HCEC 1CT (cell line): ENCODE data around the gene UBAP1L.
A peak's percentile ranks its signal among the peaks of the same experiment; 100 is the strongest.
"Not testable (repeated sequence)": the region's sequence is repeated elsewhere in the genome, so short reads cannot be mapped to it uniquely, and the experiment has no call there.

Experiments used
- DNase-seq: peaks from one replicate; pipeline ENCODE4 v3.0.0-alpha.2; 2017

UBAP1L gene

GRCh38 chr15:65099336-65099735 lies 15.7 kb downstream of the UBAP1L start:
- DNase-seq, result no peak

- no peak for DNase-seq
Observed at GRCh38 chr15:65097651-65098263, 17.2 kb downstream of the UBAP1L start.

GRCh38 chr15:65096481-65097385 lies 18.3 kb downstream of the UBAP1L start:
- no peak for DNase-seq

GRCh38 chr15:65095747-65096104 lies 19.3 kb downstream of the UBAP1L start:
- no peak for DNase-seq

GRCh38 chr15:65095011-65095746 lies 19.8 kb downstream of the UBAP1L start:
- no peak for DNase-seq

- no peak for DNase-seq
Observed at GRCh38 chr15:65094294-65094995, 20.6 kb downstream of the UBAP1L start.

GRCh38 chr15:65093793-65094170 lies 21.2 kb downstream of the UBAP1L start:
- DNase-seq, result not testable (repeated sequence)

- no peak for DNase-seq
Observed at GRCh38 chr15:65092911-65093792, 21.8 kb downstream of the UBAP1L start.

GRCh38 chr15:65091946-65092770 lies 22.8 kb downstream of the UBAP1L start:
- no peak for DNase-seq

GRCh38 chr15:65089206-65089824 lies 25.7 kb downstream of the UBAP1L start:
- DNase-seq, result no peak

GRCh38 chr15:65088643-65089021 lies 26.4 kb downstream of the UBAP1L start:
- no peak for DNase-seq

GRCh38 chr15:65087873-65088642 lies 26.9 kb downstream of the UBAP1L start:
- no peak for DNase-seq

GRCh38 chr15:65087411-65087810 lies 27.6 kb downstream of the UBAP1L start:
- DNase-seq, result no peak

GRCh38 chr15:65086680-65087111 lies 28.3 kb downstream of the UBAP1L start:
- DNase-seq, result no peak

- DNase-seq, result no peak
Observed at GRCh38 chr15:65085990-65086679, 28.9 kb downstream of the UBAP1L start.

GRCh38 chr15:65085207-65085753 lies 29.7 kb downstream of the UBAP1L start:
- DNase-seq, result no peak

- DNase-seq, result no peak
Observed at GRCh38 chr15:65084500-65085206, 30.3 kb downstream of the UBAP1L start.

- DNase-seq, result peak; percentile 62
Observed at GRCh38 chr15:65083262-65083701, 31.7 kb downstream of the UBAP1L start.
